NK-92 (cell line): ENCODE results near the gene NSD1.

ENCODE experiments used
- DNase-seq: peaks from one replicate; lab custom pipeline; 2025; ENCODE audit not compliant: unreplicated experiment; lab: John Stamatoyannopoulos, UW

NSD1 gene

GRCh38 chr5:177343777-177344176, 210.2 kb downstream of the NSD1 start:
- DNase-seq: no peak

DNA sequence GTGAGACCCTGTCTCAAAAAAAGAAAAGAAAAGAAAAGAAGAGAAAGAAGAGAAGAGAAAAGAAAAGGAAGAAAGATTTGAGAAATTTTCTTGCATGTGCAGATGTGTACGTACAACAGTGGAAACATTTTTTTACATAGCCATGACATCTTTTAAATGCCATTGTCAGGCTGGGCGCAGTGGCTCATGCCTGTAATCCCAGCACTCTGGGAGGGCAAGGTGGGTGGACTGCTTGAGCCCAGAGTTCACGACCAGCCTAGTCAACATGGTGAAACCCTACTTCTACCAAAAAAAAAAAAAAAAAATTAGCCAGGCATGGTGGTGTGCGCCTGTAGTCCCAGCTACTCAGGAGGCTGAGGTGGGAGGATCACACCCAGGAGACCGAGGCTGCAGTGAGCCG, 211.3 kb downstream of the NSD1 start:
- no peak for DNase-seq

DNA sequence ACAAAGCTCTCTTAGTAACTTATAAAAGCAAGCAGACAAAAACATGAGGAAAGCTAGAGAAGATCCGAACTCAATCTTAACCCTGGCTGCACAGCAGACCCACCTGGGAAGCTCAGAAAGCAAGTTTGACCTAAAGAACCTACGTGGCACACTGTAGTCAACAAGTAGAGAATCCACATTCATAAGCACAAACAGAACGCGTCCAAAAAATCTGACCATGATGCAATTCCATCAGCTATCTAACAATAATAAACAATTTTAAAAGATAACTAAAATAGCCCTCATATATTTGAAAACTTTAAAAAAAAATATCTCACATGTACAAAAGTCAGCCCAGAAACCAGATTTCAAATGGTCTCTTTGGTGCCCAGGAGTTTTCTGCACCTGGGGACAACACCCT, 213.2 kb downstream of the NSD1 start:
- no peak for DNase-seq

DNA sequence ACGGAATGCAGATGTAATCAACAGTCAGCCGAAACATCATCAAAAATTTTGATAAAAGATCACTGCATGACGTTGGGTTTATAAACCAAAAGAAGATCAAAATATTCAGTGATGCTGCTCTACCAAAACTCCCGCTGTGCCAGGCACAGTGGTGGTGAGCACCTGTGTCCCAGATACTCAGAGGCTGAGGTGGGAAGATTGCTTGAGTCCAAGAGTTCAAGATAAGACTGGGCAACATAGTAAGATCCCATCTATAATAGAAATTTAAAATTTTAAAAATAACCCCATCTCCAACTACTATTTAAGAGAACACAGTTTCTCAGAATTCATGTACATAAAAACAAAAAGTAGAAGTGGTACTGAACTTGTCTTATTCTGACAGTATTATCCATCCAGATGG, 214.1 kb downstream of the NSD1 start:
- no peak for DNase-seq

DNA sequence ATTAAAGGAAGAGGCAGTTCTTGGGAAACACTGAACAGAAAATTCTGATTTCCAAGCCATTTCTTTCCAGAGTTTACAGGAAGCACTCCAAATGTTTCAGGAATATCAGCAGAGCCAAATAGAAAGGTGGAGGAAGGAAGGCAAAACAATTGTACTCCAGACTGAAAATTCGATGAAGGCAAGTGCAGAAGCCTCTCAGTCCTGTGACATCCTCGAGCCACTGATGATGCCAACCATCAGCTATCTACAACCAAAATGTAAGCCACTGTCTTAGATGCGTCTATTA, 215.7 kb downstream of the NSD1 start:
- no peak for DNase-seq

- DNase-seq: no peak
These were observed 216.2 kb downstream of the NSD1 start for GRCh38 chr5:177349762-177350161.
